Calu3 (cell line): ENCODE measurements around the gene TRAF3IP3. TPM values are rescaled to one million over a fixed set of nuclear protein-coding genes. Genes with fewer than 3 reads are reported as not detected.

Experiments
- BruUV-seq: library from RNA; stranded (reverse); fragments of 400-500 nt; replicated peaks from 2 replicates; lab custom pipeline; 2021; lab: Mats Ljungman, UMichigan
- CTCF ChIA-PET: fragments of 300-600 bp; sonication (Branson Sonifier 250); formaldehyde crosslinking; loops from one replicate; lab custom pipeline; 2022; ENCODE audit warnings: antibody characterized with exemption; lab: Charles Lee
- DNase-seq: peaks from one replicate; pipeline ENCODE4 v3.0.0; 2022
- H3K27ac Mint-ChIP-seq: one replicate; pipeline ENCODE4 v1.8.0; 2022; ENCODE audit warnings: mixed read lengths; ENCODE audit not compliant: unreplicated experiment
- H3K27me3 Mint-ChIP-seq: one replicate; pipeline ENCODE4 v1.8.0; 2022; ENCODE audit warnings: mixed read lengths; ENCODE audit not compliant: unreplicated experiment
- H3K36me3 Mint-ChIP-seq: one replicate; pipeline ENCODE4 v1.8.0; 2022; ENCODE audit warnings: mild to moderate bottlenecking, moderate library complexity, mixed read lengths; ENCODE audit not compliant: insufficient read depth, unreplicated experiment
- H3K4me1 Mint-ChIP-seq: one replicate; pipeline ENCODE4 v1.8.0; 2022; ENCODE audit warnings: mild to moderate bottlenecking, low read depth, mixed read lengths; ENCODE audit not compliant: unreplicated experiment
- H3K4me3 Mint-ChIP-seq: one replicate; pipeline ENCODE4 v1.8.0; 2022; ENCODE audit warnings: mild to moderate bottlenecking, low read depth, moderate library complexity, mixed read lengths; ENCODE audit not compliant: unreplicated experiment
- H3K9me3 Mint-ChIP-seq: one replicate; pipeline ENCODE4 v1.8.0; 2022; ENCODE audit warnings: low read depth, mixed read lengths; ENCODE audit not compliant: unreplicated experiment
- intact Hi-C: fragments of 100-400 bp; cut with micrococcal nuclease; formaldehyde crosslinking; loops from one replicate; pipeline ENCODE4 v1.10.0; 2022; ENCODE audit not compliant: unreplicated experiment
- total RNA-seq: library from RNA; stranded (reverse); gene quantifications from 2 replicates; pipeline ENCODE4 v1.2.3, GENCODE V29; 2022
- TF ChIP-seq, protein P1 (sequence below): fragments of 200-600 bp; IDR thresholded peaks from one replicate; pipeline ENCODE4 v1.8.0; 2022; ENCODE audit warnings: antibody characterized with exemption; ENCODE audit not compliant: unreplicated experiment

TRAF3IP3 gene
- total RNA-seq, 1 experiment from 2014 or later = not detected

DNA sequence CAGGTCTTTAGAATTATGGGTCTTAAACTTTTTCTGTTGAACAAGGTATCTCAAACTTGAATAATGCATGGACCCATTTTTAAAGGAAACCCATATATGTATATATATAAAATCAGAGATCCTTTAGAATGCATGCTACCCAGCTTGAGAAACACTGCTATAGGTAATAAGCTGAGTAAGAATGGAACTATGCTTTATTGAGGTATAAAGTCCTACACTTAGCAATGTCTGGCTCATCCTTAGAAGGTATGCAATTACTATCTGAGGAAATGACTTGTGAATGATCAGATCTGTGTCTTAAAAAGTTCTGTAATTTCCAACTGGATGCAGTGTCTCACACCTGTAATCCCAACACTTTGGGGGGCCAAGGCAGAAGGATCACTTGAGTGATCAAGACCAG is 11.2 kb downstream of the TRAF3IP3 start:
- H3K4me1 Mint-ChIP-seq = no peaks in the 10 kb centered on the region
- peaks cover 14% of the 10 kb centered on the region for H3K27me3 Mint-ChIP-seq
- no peaks in the 10 kb centered on the region for H3K9me3 Mint-ChIP-seq
- TF ChIP-seq, protein P1, sequence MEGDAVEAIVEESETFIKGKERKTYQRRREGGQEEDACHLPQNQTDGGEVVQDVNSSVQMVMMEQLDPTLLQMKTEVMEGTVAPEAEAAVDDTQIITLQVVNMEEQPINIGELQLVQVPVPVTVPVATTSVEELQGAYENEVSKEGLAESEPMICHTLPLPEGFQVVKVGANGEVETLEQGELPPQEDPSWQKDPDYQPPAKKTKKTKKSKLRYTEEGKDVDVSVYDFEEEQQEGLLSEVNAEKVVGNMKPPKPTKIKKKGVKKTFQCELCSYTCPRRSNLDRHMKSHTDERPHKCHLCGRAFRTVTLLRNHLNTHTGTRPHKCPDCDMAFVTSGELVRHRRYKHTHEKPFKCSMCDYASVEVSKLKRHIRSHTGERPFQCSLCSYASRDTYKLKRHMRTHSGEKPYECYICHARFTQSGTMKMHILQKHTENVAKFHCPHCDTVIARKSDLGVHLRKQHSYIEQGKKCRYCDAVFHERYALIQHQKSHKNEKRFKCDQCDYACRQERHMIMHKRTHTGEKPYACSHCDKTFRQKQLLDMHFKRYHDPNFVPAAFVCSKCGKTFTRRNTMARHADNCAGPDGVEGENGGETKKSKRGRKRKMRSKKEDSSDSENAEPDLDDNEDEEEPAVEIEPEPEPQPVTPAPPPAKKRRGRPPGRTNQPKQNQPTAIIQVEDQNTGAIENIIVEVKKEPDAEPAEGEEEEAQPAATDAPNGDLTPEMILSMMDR = no peak
- no peaks in the 10 kb centered on the region for H3K36me3 Mint-ChIP-seq
- H3K27ac Mint-ChIP-seq = no peak overlapping the region
- no peak for DNase-seq
- BruUV-seq = no TSS peak
- CTCF ChIA-PET = no interaction called here
- intact Hi-C loops = no loop called here
- H3K4me3 Mint-ChIP-seq = no peak overlapping the region

DNA sequence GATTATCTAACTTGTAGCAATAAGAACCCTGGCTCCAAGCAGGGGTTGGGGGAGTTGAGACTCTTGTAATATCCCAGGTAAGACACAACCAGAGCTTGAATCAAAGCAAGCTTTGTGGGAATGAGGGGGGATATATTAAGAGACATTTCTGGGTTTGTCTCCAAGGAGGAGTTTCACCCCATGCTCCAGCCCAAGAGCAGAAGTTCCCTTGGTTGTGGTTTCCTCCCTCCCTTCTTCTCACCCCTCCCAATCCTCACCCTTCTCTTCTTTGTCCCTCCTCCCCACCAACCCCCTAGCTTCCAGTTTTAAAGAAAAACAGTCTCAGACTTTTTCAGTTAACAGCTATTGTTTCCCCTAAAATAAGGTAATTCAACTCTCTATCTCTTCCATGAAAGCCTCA is 11.9 kb downstream of the TRAF3IP3 start:
- CTCF ChIA-PET = interaction anchor here (0.6 kb wide), 1 partner anchor 1850 kb away, joined by 3 read pairs; no protein-coding TSS in a partner anchor

DNA sequence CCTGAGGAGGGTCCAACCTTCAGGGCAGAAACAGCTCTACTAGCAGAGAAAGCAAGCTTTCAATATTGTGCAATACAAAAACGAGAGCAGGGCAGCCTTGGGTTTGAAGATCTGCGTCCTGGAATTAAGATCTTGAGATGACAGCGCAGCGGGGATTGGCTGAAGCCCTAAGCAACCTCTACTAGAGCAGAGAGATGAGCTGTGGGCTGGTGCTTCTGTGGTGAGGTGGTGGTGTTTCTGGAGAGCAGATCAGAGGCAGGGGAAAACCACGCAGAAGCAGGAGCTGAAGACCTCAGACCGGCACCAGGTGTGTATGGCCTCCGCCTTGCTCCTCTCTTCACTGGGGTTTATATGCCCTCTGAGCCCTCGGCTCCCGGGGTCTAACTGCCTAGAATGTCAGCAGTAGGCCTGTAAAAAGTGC is 12.5 kb downstream of the TRAF3IP3 start:
- peaks cover under 1% of the 10 kb centered on the region for H3K27me3 Mint-ChIP-seq
- CTCF ChIA-PET = interaction anchor here (0.6 kb wide), 1 partner anchor 1851 kb away, joined by 3 read pairs; no protein-coding TSS in a partner anchor
- no peak for DNase-seq
- TF ChIP-seq, protein P1 = no peak
- H3K36me3 Mint-ChIP-seq = no peaks in the 10 kb centered on the region
- H3K27ac Mint-ChIP-seq = no peak overlapping the region
- H3K9me3 Mint-ChIP-seq = no peaks in the 10 kb centered on the region
- no peaks in the 10 kb centered on the region for H3K4me1 Mint-ChIP-seq
- BruUV-seq = no TSS peak
- intact Hi-C loops = no loop called here
- no peak overlapping the region for H3K4me3 Mint-ChIP-seq

More for the DNA sequence above, 11.9 kb downstream of the TRAF3IP3 start:
- Mint-ChIP-seq H3K36me3 (no peaks in the 10 kb centered on the region), H3K27me3 (peaks cover 8% of the 10 kb centered on the region), H3K9me3 (no peaks in the 10 kb centered on the region), H3K27ac (no peak overlapping the region), H3K4me3 (no peak overlapping the region), H3K4me1 (no peaks in the 10 kb centered on the region)
- DNase-seq = no peak
- no TSS peak for BruUV-seq
- intact Hi-C loops = no loop called here
- TF ChIP-seq, protein P1 = no peak

DNA sequence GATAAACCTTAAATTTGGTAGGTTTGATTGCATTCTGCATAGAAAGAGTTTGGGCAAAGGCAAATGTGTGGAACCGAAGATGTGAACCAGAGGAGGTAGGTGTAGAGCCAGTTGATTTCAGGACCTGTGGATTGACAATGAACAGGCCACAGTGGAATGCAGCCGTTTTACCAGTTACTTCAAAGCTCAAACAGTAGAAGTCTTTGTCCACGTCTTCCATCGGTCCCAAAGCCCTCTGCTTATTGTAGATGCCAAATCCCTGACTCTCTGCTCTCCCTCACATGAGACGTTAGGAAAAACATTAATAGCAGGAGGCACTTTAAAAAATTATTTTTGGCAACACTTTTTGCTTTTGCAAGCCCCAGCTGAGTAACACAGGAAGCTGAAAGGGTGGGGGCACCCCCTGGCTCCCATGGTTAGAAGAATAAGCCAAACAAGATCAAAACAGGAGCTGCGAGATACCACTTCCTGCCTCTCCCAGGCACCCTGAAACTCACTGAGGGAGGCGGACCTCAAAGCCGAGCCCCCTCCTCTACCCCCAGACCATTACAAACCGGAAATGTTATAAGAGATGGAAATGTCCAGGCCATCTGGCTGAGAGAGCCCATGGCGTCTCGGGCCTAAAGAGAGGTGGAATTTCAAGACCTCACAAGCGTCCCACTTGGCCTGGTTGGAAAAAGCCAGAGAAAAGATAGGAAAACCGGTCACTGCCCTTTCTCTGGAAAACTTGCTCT is 13.5 kb downstream of the TRAF3IP3 start:
- BruUV-seq = no TSS peak
- TF ChIP-seq, protein P1 = no peak
- no peak for DNase-seq
- CTCF ChIA-PET = interaction anchor here (0.7 to 0.9 kb wide), 2 partner anchors 18 to 1958 kb away, joined by 3 to 4 read pairs; no protein-coding TSS in a partner anchor
- Mint-ChIP-seq H3K36me3 (no peaks in the 10 kb centered on the region), H3K27ac (no peak overlapping the region), H3K27me3 (no peaks in the 10 kb centered on the region), H3K4me3 (no peak overlapping the region), H3K4me1 (no peaks in the 10 kb centered on the region), H3K9me3 (no peaks in the 10 kb centered on the region)
- intact Hi-C loops = no loop called here
